Subcutaneous preadipocyte (primary cell): ENCODE data around the gene MAGEB17. TPM values are rescaled to one million over a fixed set of nuclear protein-coding genes. Genes with fewer than 3 reads are reported as not detected.

Experiments
- total RNA-seq: library from RNA; depleted of rRNA; stranded (reverse); fragments of >200 nt; gene quantifications from 2 replicates; pipeline ENCODE4 v1.2.3, GENCODE V29; 2012

MAGEB17 gene, protein sequence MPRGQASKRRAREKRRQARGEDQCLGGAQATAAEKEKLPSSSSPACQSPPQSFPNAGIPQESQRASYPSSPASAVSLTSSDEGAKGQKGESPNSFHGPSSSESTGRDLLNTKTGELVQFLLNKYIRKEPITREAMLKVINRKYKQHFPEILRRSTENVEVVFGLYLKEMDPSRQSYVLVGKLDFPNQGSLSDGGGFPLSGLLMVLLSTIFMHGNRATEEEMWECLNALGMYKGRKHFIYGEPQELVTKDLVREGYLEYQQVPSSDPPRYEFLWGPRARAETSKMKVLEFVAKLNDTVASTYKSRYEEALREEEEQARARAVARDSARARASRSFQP
- total RNA-seq: not detected in 2 replicates

GRCh38 chrX:16167181-16167580, at the start of gene MAGEB17:
MAGEB17 (plus strand) TSS chrX:16167481; CDS start chrX:16170383, 2,902 bp downstream.

DNA sequence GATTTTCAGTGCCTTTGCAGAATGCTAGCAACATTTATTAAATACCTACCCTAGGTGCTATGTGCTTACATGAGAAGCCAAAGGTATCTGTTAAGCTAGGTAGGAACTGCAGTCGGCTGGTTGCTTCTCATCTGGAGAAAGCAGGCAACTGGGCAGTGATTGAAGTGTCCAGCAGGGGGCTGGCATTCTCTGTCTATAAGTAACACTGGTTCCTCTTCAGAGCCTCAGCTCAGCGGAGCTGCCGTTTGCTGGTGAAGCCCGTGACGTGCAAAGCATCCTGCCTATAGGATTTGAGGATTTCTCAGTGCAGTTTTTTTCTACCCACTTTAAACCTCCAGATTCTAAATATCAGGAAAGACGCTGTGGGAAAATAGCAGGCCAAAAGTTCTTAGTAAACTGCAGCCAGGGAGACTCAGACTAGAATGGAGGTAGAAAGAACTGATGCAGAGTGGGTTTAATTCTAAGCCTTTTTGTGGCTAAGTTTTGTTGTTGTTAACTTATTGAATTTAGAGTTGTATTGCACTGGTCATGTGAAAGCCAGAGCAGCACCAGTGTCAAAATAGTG, 44.0 kb upstream of the MAGEB17 start, which contains the start of gene GRPR:
GRPR (plus strand) TSS at position 344 of the 565 bp plus-strand sequence. CDS start 389 bp downstream, outside the sequence.

Other genes starting within 250 kb of the MAGEB17 start
- 0.20 TPM in 1 of 2 replicates, not detected in the other for gene GRPR, start 43.9 kb upstream of the MAGEB17 start, total RNA-seq